K562 treated with DMSO at 1 percent for 4 hours (cell line): ENCODE measurements around the gene TUBB4A. TPM values are rescaled to one million over a fixed set of nuclear protein-coding genes. Genes with fewer than 3 reads are reported as not detected.

Source experiments
- total RNA-seq: library from RNA; unstranded; fragments of 300-600 nt; gene quantifications from 2 replicates; pipeline ENCODE4 v1.2.3, GENCODE V29; 2022; ENCODE audit not compliant: insufficient read depth

TUBB4A gene
- total RNA-seq: 5.5 and 8.6 TPM in 2 replicates

GRCh38 chr19:6501740-6502648, at the start of gene TUBB4A:
TSS of gene TUBB4A (minus strand) at chr19:6502309. CDS start at chr19:6502212, 97 bp downstream.

DNA sequence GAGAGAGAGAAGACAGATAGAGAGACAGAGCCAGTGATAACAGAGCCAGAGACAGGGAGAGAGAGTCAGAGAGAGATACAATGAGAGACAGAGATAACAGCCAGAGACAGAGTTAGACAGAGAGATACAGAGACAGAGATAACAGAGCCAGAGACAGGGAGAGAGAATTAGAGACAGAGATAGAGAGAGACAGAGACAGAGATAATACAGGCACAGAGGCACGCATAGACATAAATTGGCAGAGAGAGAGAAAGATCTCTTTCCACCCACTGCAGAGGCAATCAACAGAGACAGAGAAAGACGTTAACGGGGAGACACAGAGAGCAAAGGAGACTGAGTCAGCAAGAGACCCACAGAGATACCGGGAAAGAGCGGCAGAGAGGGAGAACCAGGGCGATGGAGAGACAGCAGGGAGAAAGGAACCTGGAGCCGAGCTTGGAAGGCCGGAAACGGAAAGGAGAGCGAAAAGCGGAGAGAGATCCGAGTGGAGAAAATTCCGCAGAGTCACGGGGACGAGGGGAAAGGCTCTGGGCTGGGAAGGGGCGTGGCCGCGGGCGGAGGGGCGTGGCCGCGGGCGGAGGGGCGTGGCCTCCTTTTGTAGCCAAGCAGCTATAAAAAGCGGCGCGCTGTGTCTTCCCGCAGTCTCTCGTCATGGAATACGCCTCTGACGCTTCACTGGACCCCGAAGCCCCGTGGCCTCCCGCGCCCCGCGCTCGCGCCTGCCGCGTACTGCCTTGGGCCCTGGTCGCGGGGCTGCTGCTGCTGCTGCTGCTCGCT, 28.5 kb upstream of the TUBB4A start, which contains the start of gene TNFSF9:
Gene TNFSF9, plus strand, starts transcription at position 641 of the 777 bp plus-strand sequence. Its CDS starts 11 bp downstream, at position 652.

GRCh38 chr19:6481541-6482342, 20.4 kb downstream of the TUBB4A start, which contains the start of gene DENND1C:
TSS of gene DENND1C (minus strand) at chr19:6481787. CDS start at chr19:6481695, 92 bp downstream.

GRCh38 chr19:6464070-6464873, 37.8 kb downstream of the TUBB4A start, which contains the start of gene CRB3:
TSS of gene CRB3 (plus strand) at chr19:6464271. CDS start at chr19:6464702, 431 bp downstream.

GRCh38 chr19:6459262-6460098, 42.6 kb downstream of the TUBB4A start, which contains the start of gene SLC25A23:
TSS of gene SLC25A23 (minus strand) at chr19:6459792. CDS start at chr19:6459628, 164 bp downstream.

Other genes starting within 250 kb of the TUBB4A start
- gene MLLT1, start 222.3 kb downstream of the TUBB4A start, total RNA-seq: 40.3 and 49.6 TPM in 2 replicates
- gene ACER1, start 168.7 kb downstream of the TUBB4A start, total RNA-seq: not detected in 2 replicates
- gene CLPP, start 140.8 kb downstream of the TUBB4A start, total RNA-seq: 115 TPM in 2 replicates
- gene ALKBH7, start 129.5 kb downstream of the TUBB4A start, total RNA-seq: 115 and 123 TPM in 2 replicates
- 3.6 and 5.2 TPM in 2 replicates for gene PSPN, start 126.4 kb downstream of the TUBB4A start, total RNA-seq
- 86.5 and 91.9 TPM in 2 replicates for gene GTF2F1, start 109.1 kb downstream of the TUBB4A start, total RNA-seq
- gene KHSRP, start 77.5 kb downstream of the TUBB4A start, total RNA-seq: 466 and 493 TPM in 2 replicates
- 2.5 and 3.1 TPM in 2 replicates for gene SLC25A41, start 68.5 kb downstream of the TUBB4A start, total RNA-seq
- gene SLC25A23, start 42.5 kb downstream of the TUBB4A start, total RNA-seq: 52.2 and 64.2 TPM in 2 replicates
- gene CRB3, start 38.0 kb downstream of the TUBB4A start, total RNA-seq: not detected in 2 replicates
- 1.7 and 1.9 TPM in 2 replicates for gene DENND1C, start 20.5 kb downstream of the TUBB4A start, total RNA-seq
- gene TNFSF9, start 28.7 kb upstream of the TUBB4A start, total RNA-seq: 17.9 and 30.7 TPM in 2 replicates
- 2.7 and 5.5 TPM in 2 replicates for gene CD70, start 88.8 kb upstream of the TUBB4A start, total RNA-seq
- 0.12 TPM in 1 of 2 replicates, not detected in the other for gene TNFSF14, start 167.9 kb upstream of the TUBB4A start, total RNA-seq
- gene C3, start 218.3 kb upstream of the TUBB4A start, total RNA-seq: 19.3 and 29.1 TPM in 2 replicates
- gene GPR108, start 235.3 kb upstream of the TUBB4A start, total RNA-seq: 47.1 and 67.5 TPM in 2 replicates
- 37.3 and 38.2 TPM in 2 replicates for gene TRIP10, start 237.4 kb upstream of the TUBB4A start, total RNA-seq